PC-9 (cell line): ENCODE data around the gene DLGAP1.

Source experiments
- EZH2 ChIP-seq: fragments of 200-600 bp; sonication (generic); IDR thresholded peaks from 2 replicates; pipeline ENCODE4 v1.8.0; 2017; ENCODE audit warnings: antibody characterized with exemption, low read depth
- TF ChIP-seq, protein P1 (sequence below): fragments of 200-600 bp; sonication (generic); conservative IDR thresholded peaks from 2 replicates; pipeline ENCODE4 v1.6.1; 2017; ENCODE audit warnings: mixed run types, antibody characterized with exemption, mild to moderate bottlenecking, moderate library complexity

DNA sequence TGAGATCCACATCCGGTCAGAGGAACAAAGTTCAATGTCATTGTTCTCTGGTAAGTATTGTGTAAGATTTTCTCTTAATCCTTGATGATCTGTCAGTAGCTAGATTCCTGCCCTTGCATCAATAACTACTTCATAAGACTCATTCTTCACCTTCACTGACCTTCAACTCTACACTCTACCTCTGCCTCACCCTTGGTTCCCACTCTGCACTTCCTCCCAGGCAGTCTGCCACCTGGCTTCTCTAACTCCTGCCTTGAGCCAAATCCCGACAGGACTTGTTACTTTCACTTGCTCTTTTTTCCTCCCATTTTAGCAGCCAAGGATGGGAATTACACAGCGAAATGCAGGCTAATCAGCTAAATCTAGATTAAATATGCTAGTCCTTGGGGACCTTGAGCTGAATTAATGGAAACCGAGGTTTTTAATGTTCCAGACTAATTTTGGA lies 190.7 kb downstream of the DLGAP1 start:
- TF ChIP-seq EZH2, result no peak
- TF ChIP-seq, protein P1, sequence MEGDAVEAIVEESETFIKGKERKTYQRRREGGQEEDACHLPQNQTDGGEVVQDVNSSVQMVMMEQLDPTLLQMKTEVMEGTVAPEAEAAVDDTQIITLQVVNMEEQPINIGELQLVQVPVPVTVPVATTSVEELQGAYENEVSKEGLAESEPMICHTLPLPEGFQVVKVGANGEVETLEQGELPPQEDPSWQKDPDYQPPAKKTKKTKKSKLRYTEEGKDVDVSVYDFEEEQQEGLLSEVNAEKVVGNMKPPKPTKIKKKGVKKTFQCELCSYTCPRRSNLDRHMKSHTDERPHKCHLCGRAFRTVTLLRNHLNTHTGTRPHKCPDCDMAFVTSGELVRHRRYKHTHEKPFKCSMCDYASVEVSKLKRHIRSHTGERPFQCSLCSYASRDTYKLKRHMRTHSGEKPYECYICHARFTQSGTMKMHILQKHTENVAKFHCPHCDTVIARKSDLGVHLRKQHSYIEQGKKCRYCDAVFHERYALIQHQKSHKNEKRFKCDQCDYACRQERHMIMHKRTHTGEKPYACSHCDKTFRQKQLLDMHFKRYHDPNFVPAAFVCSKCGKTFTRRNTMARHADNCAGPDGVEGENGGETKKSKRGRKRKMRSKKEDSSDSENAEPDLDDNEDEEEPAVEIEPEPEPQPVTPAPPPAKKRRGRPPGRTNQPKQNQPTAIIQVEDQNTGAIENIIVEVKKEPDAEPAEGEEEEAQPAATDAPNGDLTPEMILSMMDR, result no peak
